ENCODE data around the gene KRTAP10-4. TPM values are rescaled to one million over a fixed set of nuclear protein-coding genes. Genes with fewer than 3 reads are reported as not detected.

Gene KRTAP10-4
- total RNA-seq, 3 donors from 2014 or later: not detected

GRCh38 chr21:44568261-44568660, 5.3 kb upstream of the KRTAP10-4 start:
- TF ChIP-seq POLR2AphosphoS5 (IDR thresholded peaks at IDR 0.05): no peak
- no peak for TF ChIP-seq POLR2A (IDR thresholded peaks at IDR 0.05)
- no peak for TF ChIP-seq CTCF (IDR thresholded peaks at IDR 0.05)
- Histone ChIP-seq H3K36me3 (no peaks in the 10 kb centered on the region), H3K27me3 (peaks cover 0 to 15% of the 10 kb centered on the region in 2 donors), H3K9me3 (peaks cover 7 to 9% of the 10 kb centered on the region in 2 donors), H3K4me3 (no peak overlapping the region), H3K4me1 (no peaks in the 10 kb centered on the region), H3K27ac (no peak overlapping the region)
- intact Hi-C loops (cut with DNase I; ENCODE audit: low total_unique reads): no loop called here
- DNase-seq (ENCODE audit: low spot score in 2 of 2): peak in 1 of 2 donors; percentile 22

- Histone ChIP-seq H3K9me3 (peaks cover 7 to 9% of the 10 kb centered on the region in 2 donors), H3K27ac (no peak overlapping the region), H3K4me3 (no peak overlapping the region), H3K4me1 (no peaks in the 10 kb centered on the region), H3K27me3 (peaks cover 0 to 20% of the 10 kb centered on the region in 2 donors), H3K36me3 (no peaks in the 10 kb centered on the region)
- TF ChIP-seq POLR2A (IDR thresholded peaks at IDR 0.05): no peak
- no peak for TF ChIP-seq POLR2AphosphoS5 (IDR thresholded peaks at IDR 0.05)
- TF ChIP-seq CTCF (IDR thresholded peaks at IDR 0.05): no peak
- intact Hi-C loops (cut with DNase I; ENCODE audit: low total_unique reads): no loop called here
- DNase-seq (ENCODE audit: low spot score in 2 of 2): peak in 1 of 2 donors; percentile 36
Measured at GRCh38 chr21:44568667-44569556, 4.6 kb upstream of the KRTAP10-4 start.

- peaks cover 0 to 25% of the 10 kb centered on the region in 2 donors for H3K27me3 ChIP-seq
- no peak overlapping the region for H3K4me3 ChIP-seq
- H3K36me3 ChIP-seq: no peaks in the 10 kb centered on the region
- DNase-seq (ENCODE audit: low spot score in 2 of 2): peak in 1 of 2 donors; percentile 27
- H3K27ac ChIP-seq: no peak overlapping the region
- intact Hi-C loops (cut with DNase I; ENCODE audit: low total_unique reads): no loop called here
- no peak for TF ChIP-seq POLR2AphosphoS5 (IDR thresholded peaks at IDR 0.05)
- TF ChIP-seq CTCF (IDR thresholded peaks at IDR 0.05): no peak
- TF ChIP-seq POLR2A (IDR thresholded peaks at IDR 0.05): no peak
- H3K9me3 ChIP-seq: peaks cover 7 to 9% of the 10 kb centered on the region in 2 donors
- no peaks in the 10 kb centered on the region for H3K4me1 ChIP-seq
Measured at GRCh38 chr21:44569861-44570517, 3.5 kb upstream of the KRTAP10-4 start.

- Histone ChIP-seq H3K27me3 (peaks cover 0 to 25% of the 10 kb centered on the region in 2 donors), H3K9me3 (peaks cover 9 to 14% of the 10 kb centered on the region in 2 donors), H3K27ac (no peak overlapping the region), H3K4me1 (no peaks in the 10 kb centered on the region), H3K4me3 (no peak overlapping the region), H3K36me3 (no peaks in the 10 kb centered on the region)
- TF ChIP-seq CTCF (IDR thresholded peaks at IDR 0.05) (no peak), POLR2A (IDR thresholded peaks at IDR 0.05) (no peak), POLR2AphosphoS5 (IDR thresholded peaks at IDR 0.05) (no peak)
- DNase-seq (ENCODE audit: low spot score in 2 of 2): no peak
- intact Hi-C loops (cut with DNase I; ENCODE audit: low total_unique reads): no loop called here
Measured at GRCh38 chr21:44571296-44571695, 2.2 kb upstream of the KRTAP10-4 start.
